HUES6 (cell line): ENCODE measurements around the gene ANAPC7.

Source experiments
- H3K27ac ChIP-seq: 2 replicates; pipeline ENCODE4 v1.7.0; 2013; ENCODE audit warnings: low read depth, mild to moderate bottlenecking, low read length, inconsistent platforms
- H3K27me3 ChIP-seq: 2 replicates; pipeline ENCODE4 v1.6.1; 2013; ENCODE audit warnings: low read length; ENCODE audit not compliant: control insufficient read depth, insufficient read depth
- H3K36me3 ChIP-seq: 2 replicates; pipeline ENCODE4 v1.6.1; 2013; ENCODE audit warnings: low read length; ENCODE audit not compliant: control insufficient read depth, insufficient read depth
- H3K4me1 ChIP-seq: 2 replicates; pipeline ENCODE4 v1.6.1; 2013; ENCODE audit warnings: low read length; ENCODE audit not compliant: control insufficient read depth, insufficient read depth
- H3K4me3 ChIP-seq: 2 replicates; pipeline ENCODE4 v1.5.1; 2013; ENCODE audit warnings: low read depth, low read length
- H3K9ac ChIP-seq: one replicate; pipeline ENCODE4 v1.6.1; 2013; ENCODE audit warnings: mild to moderate bottlenecking, low read length
- H3K9me3 ChIP-seq: 2 replicates; pipeline ENCODE4 v1.6.1; 2013; ENCODE audit warnings: low read depth, low read length; ENCODE audit not compliant: control insufficient read depth, insufficient read depth

The ANAPC7 gene

GRCh38 chr12:110337912-110338710, 65.4 kb downstream of the ANAPC7 start:
- no peaks in the 10 kb centered on the region for H3K4me1 ChIP-seq

GRCh38 chr12:110335481-110336045, 67.9 kb downstream of the ANAPC7 start:
- Histone ChIP-seq H3K4me1 (no peaks in the 10 kb centered on the region), H3K9me3 (no peaks in the 10 kb centered on the region), H3K27ac (no peak overlapping the region), H3K27me3 (no peaks in the 10 kb centered on the region), H3K9ac (no peak overlapping the region), H3K36me3 (peaks cover 99% of the 10 kb centered on the region), H3K4me3 (no peak overlapping the region)

More at GRCh38 chr12:110337912-110338710, 65.4 kb downstream of the ANAPC7 start:
- H3K9me3 ChIP-seq, result no peaks in the 10 kb centered on the region
- H3K9ac ChIP-seq, result no peak overlapping the region
- no peak overlapping the region for H3K27ac ChIP-seq
- peaks cover 100% of the 10 kb centered on the region for H3K36me3 ChIP-seq
- H3K27me3 ChIP-seq, result no peaks in the 10 kb centered on the region
- H3K4me3 ChIP-seq, result no peak overlapping the region

GRCh38 chr12:110333201-110333600, 70.3 kb downstream of the ANAPC7 start:
- H3K4me1 ChIP-seq, result no peaks in the 10 kb centered on the region; the same call in 1 of the 2 replicates
- H3K9me3 ChIP-seq, result no peaks in the 10 kb centered on the region
- H3K27ac ChIP-seq, result no peak overlapping the region
- H3K4me3 ChIP-seq, result no peak overlapping the region
- peaks cover 99% of the 10 kb centered on the region for H3K36me3 ChIP-seq
- no peaks in the 10 kb centered on the region for H3K27me3 ChIP-seq
- H3K9ac ChIP-seq, result no peak overlapping the region

- H3K36me3 ChIP-seq, result peaks cover 99% of the 10 kb centered on the region
- no peak overlapping the region for H3K9ac ChIP-seq
- no peaks in the 10 kb centered on the region; the same call in 1 of the 2 replicates for H3K4me1 ChIP-seq
- no peaks in the 10 kb centered on the region for H3K9me3 ChIP-seq
- no peak overlapping the region for H3K4me3 ChIP-seq
- H3K27me3 ChIP-seq, result no peaks in the 10 kb centered on the region
- 0 out of 2 replicates have a peak overlapping the region, but pooled peaks have one; percentile 14 for H3K27ac ChIP-seq
These were observed 73.0 kb downstream of the ANAPC7 start for GRCh38 chr12:110330544-110330943.

- H3K9ac ChIP-seq, result no peak overlapping the region
- H3K4me1 ChIP-seq, result no peaks in the 10 kb centered on the region; the same call in 1 of the 2 replicates
- peaks cover 99% of the 10 kb centered on the region for H3K36me3 ChIP-seq
- peak overlapping the region; percentile 14; the same call in 1 of the 2 replicates for H3K27ac ChIP-seq
- H3K4me3 ChIP-seq, result no peak overlapping the region
- H3K9me3 ChIP-seq, result no peaks in the 10 kb centered on the region
- H3K27me3 ChIP-seq, result no peaks in the 10 kb centered on the region
These were observed 73.4 kb downstream of the ANAPC7 start for GRCh38 chr12:110330124-110330523.

- no peak overlapping the region for H3K27ac ChIP-seq
- H3K36me3 ChIP-seq, result peaks cover 99% of the 10 kb centered on the region
These were observed 73.8 kb downstream of the ANAPC7 start for GRCh38 chr12:110329710-110330109.

More at GRCh38 chr12:110329710-110330109, 73.8 kb downstream of the ANAPC7 start:
- Histone ChIP-seq H3K27me3 (no peaks in the 10 kb centered on the region), H3K9me3 (no peaks in the 10 kb centered on the region), H3K9ac (no peak overlapping the region), H3K4me3 (no peak overlapping the region), H3K4me1 (no peaks in the 10 kb centered on the region; the same call in 1 of the 2 replicates)
